ENCODE measurements around the gene NFE2L3.

NFE2L3 gene

DNA sequence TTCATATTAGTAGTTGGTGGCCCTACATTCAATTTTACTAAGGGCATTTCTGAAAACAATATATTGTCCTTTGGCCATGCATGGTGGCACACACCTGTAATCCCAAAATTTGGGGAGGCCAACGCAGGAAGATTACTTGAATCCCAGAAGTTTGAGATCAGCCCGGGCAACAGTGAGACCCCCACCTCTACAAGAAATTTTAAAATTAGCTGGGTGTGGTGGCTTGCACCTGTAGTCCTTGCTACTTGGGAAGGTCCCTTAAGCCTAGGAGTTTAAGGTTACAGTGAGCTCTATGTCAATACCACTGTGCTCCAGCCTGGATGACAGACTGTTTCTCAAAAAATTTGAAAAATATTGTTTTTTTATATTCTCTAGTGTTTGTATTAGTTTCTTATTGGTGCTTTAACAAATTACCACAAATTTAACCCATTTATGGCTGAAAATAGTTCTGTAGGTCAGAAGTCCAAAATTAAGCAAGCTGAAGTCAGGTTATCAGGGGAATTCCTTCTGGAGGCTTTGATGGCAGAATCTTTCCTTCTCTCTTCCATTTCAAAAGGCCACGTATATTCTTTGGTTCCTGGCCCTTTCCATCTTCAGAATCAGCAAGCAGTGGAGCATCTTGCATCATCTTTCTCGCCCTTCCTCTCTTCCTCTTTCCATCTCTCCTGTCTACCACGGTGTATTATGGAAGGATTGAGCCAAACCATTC lies 62.0 kb downstream of the NFE2L3 start:
- H3K27me3 ChIP-seq (ENCODE audit: control insufficient read depth in 1 of 2, insufficient read depth in 2 of 2, low read length in 2 of 2), result no peaks in the 10 kb centered on the region
- H3K27ac ChIP-seq (ENCODE audit: low read depth, low read length), result no peak overlapping the region
- H3K4me1 ChIP-seq (ENCODE audit: insufficient read depth, low read length), result no peaks in the 10 kb centered on the region
- no peak overlapping the region for H3K9ac ChIP-seq (ENCODE audit: low read length)
- H3K36me3 ChIP-seq (ENCODE audit: insufficient read depth, low read length), result peaks cover 37% of the 10 kb centered on the region
- H3K4me3 ChIP-seq (ENCODE audit: low read depth in 1 of 2, low read length in 2 of 2), result no peak overlapping the region
- no peaks in the 10 kb centered on the region for H3K9me3 ChIP-seq (ENCODE audit: low read length)

DNA sequence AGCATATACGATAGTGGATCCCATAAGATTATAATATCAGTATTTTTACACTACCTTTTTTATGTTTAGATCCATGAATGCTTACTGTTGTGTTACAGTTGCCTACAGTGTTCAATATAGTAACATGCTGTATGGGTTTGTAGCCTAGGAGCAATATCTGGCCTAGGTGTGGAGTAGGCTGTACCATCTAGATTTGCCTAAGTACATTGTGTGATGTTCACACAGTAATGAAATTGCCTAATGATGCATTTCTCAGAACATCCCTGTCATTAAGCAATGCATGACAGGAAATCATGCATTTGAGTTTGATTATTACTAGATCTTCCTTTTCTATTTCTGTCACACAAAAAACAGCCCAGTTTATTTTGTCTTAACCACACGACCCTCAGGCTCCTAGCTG lies 64.1 kb downstream of the NFE2L3 start:
- Histone ChIP-seq H3K27ac (ENCODE audit: low read depth, low read length) (no peak overlapping the region), H3K9ac (ENCODE audit: low read length) (no peak overlapping the region), H3K4me3 (ENCODE audit: low read depth in 1 of 2, low read length in 2 of 2) (no peak overlapping the region), H3K36me3 (ENCODE audit: insufficient read depth, low read length) (peaks cover 18% of the 10 kb centered on the region), H3K27me3 (ENCODE audit: control insufficient read depth in 1 of 2, insufficient read depth in 2 of 2, low read length in 2 of 2) (no peaks in the 10 kb centered on the region), H3K4me1 (ENCODE audit: insufficient read depth, low read length) (no peaks in the 10 kb centered on the region), H3K9me3 (ENCODE audit: low read length) (no peaks in the 10 kb centered on the region)

DNA sequence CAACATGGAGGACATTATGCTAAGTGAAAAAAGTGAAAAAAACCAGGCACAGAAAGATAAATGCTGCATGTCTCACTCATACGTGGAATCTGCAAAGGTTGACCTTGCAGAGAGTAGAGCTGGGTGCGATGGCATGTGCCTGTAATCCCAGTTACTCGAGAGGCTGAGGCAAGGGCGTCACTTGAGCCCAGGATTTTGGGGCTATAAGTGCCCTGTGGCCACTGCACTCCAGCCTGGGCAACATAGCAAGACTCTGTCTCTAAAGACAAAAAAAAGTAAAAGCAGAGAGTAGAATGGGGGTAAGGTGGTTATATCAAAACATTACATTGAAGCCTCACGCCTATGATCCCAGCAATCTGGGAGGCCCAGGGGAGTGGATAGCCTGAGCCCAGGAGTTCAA lies 72.4 kb downstream of the NFE2L3 start:
- Histone ChIP-seq H3K9ac (ENCODE audit: low read length) (no peak overlapping the region), H3K4me1 (ENCODE audit: insufficient read depth, low read length) (no peaks in the 10 kb centered on the region), H3K9me3 (ENCODE audit: low read length) (no peaks in the 10 kb centered on the region), H3K4me3 (ENCODE audit: low read depth in 1 of 2, low read length in 2 of 2) (no peak overlapping the region), H3K36me3 (ENCODE audit: insufficient read depth, low read length) (no peaks in the 10 kb centered on the region), H3K27ac (ENCODE audit: low read depth, low read length) (no peak overlapping the region), H3K27me3 (ENCODE audit: control insufficient read depth in 1 of 2, insufficient read depth in 2 of 2, low read length in 2 of 2) (no peaks in the 10 kb centered on the region)

DNA sequence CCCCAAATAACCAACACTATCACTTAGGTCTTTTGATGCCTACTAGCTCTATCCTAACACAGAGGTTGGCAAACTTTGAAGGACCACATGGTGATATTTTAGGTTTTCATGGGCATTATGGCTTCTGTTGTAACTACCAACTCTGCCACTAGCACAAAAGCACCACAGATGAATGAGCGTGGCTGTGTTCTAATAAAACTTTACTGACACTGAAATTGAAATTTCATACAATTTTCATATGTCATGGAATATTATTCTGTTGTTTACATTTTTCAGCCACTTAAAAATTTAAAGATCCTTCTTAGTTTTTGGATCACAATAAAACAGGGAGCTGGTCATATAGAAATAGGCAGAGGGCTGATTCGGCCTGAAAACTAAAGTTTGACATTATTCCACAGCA lies 76.0 kb downstream of the NFE2L3 start:
- Histone ChIP-seq H3K9ac (ENCODE audit: low read length) (no peak overlapping the region), H3K9me3 (ENCODE audit: low read length) (no peaks in the 10 kb centered on the region)

DNA sequence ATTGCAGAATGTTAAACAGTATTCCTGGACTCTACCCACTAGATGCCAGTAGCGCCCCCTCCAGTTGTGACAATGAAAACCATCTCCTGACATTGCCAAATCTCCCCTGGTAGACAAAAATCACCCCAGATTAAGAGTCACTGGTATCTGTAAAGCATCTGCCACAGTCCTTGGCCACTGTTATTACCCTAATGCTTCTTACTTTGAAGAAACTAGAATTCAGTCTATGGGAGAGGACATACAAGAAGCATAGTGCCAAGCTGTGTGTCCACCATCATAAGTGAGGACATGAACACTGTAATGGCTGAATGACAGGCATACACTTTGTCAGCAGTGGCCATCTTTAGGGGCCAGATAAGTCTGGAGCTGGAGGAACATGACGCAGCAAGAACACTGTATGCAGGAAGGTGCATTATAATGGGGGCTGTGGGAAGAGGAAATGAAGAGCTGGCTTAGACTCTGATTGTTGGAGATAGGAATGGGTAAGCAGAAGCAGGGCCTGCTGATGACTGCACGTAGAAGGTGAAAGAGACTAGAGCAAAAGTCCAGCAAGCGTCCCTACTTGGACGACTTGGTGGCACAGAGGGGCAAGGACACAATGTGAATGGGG lies 82.0 kb downstream of the NFE2L3 start:
- Histone ChIP-seq H3K9ac (ENCODE audit: low read length) (no peak overlapping the region), H3K36me3 (ENCODE audit: insufficient read depth, low read length) (no peaks in the 10 kb centered on the region), H3K4me1 (ENCODE audit: insufficient read depth, low read length) (no peaks in the 10 kb centered on the region), H3K27ac (ENCODE audit: low read depth, low read length) (no peak overlapping the region), H3K9me3 (ENCODE audit: low read length) (no peaks in the 10 kb centered on the region), H3K27me3 (ENCODE audit: control insufficient read depth in 1 of 2, insufficient read depth in 2 of 2, low read length in 2 of 2) (no peaks in the 10 kb centered on the region), H3K4me3 (ENCODE audit: low read depth in 1 of 2, low read length in 2 of 2) (no peak overlapping the region)

More for the DNA sequence above, 76.0 kb downstream of the NFE2L3 start:
- H3K27me3 ChIP-seq (ENCODE audit: control insufficient read depth in 1 of 2, insufficient read depth in 2 of 2, low read length in 2 of 2), result no peaks in the 10 kb centered on the region
- no peak overlapping the region for H3K27ac ChIP-seq (ENCODE audit: low read depth, low read length)
- H3K36me3 ChIP-seq (ENCODE audit: insufficient read depth, low read length), result no peaks in the 10 kb centered on the region
- no peaks in the 10 kb centered on the region for H3K4me1 ChIP-seq (ENCODE audit: insufficient read depth, low read length)
- H3K4me3 ChIP-seq (ENCODE audit: low read depth in 1 of 2, low read length in 2 of 2), result no peak overlapping the region

Data from muscle layer of colon (tissue), 2 donors.